Heart right ventricle (tissue), 16 donors: Measurements from ENCODE around the gene PUM1. TPM values are rescaled to one million over a fixed set of nuclear protein-coding genes. Genes with fewer than 3 reads are reported as not detected.

Experiments
- ATAC-seq, 8 donors: fragments of 200-7000 bp; cut with Tn5 transposase; one replicate each; pipeline ENCODE4 v1.9.1; 2020; ENCODE audit warnings: mild to moderate bottlenecking in 8 of 8, moderate library complexity in 8 of 8, moderate number of reproducible peaks in 1 of 8
- DNase-seq, 2 donors: peaks; one replicate each; pipeline ENCODE4 v3.0.0-alpha.2; 2020
- H3K27ac ChIP-seq, 10 donors: fragments of 200-600 bp; sonication (generic) in 2 of 10; one replicate each; pipeline versions ENCODE4 v1.5.0 to v1.8.0; 2020 to 2022; ENCODE audit warnings: mild to moderate bottlenecking in 3 of 10
- H3K27me3 ChIP-seq, 7 donors: fragments of 200-600 bp; one replicate each; pipeline ENCODE4 v1.8.0; 2021 to 2022; ENCODE audit warnings: mild to moderate bottlenecking in 2 of 7
- H3K36me3 ChIP-seq, 9 donors: fragments of 200-600 bp; sonication (generic) in 1 of 9; one replicate each; pipeline versions ENCODE4 v1.5.0 to v1.8.0; 2020 to 2022; ENCODE audit warnings: mild to moderate bottlenecking in 2 of 9
- H3K4me1 ChIP-seq, 9 donors: fragments of 200-600 bp; sonication (generic) in 1 of 9; one replicate each; pipeline versions ENCODE4 v1.5.0 to v1.8.0; 2020 to 2022; ENCODE audit warnings: mild to moderate bottlenecking in 4 of 9
- H3K4me3 ChIP-seq, 10 donors: fragments of 200-600 bp; sonication (generic) in 2 of 10; one replicate each; pipeline versions ENCODE4 v1.5.0 to v1.8.0; 2020 to 2022; ENCODE audit warnings: mild to moderate bottlenecking in 7 of 10, moderate library complexity in 2 of 10
- H3K9me3 ChIP-seq, 11 donors: fragments of 200-600 bp in 10 of 11; sonication (generic) in 2 of 11; one replicate each; pipeline versions ENCODE4 v1.5.0 to v1.8.0; 2013 to 2022; ENCODE audit warnings: mild to moderate bottlenecking in 2 of 11, control low read depth in 1 of 11, moderate library complexity in 1 of 11
- CTCF ChIP-seq, 9 donors: fragments of 200-600 bp; sonication (generic) in 2 of 9; IDR thresholded peaks; one replicate each; pipeline versions ENCODE4 v1.5.0 to v1.8.0; 2021 to 2022; ENCODE audit warnings: antibody characterized with exemption in 9 of 9, mild to moderate bottlenecking in 5 of 9, moderate library complexity in 1 of 9
- WGBS, 2 donors: extraction: QIAGEN DNeasy Blood & Tissue Kit; methylation state at CpG; one replicate each; pipeline ENCODE4 v1.1.7; 2013; ENCODE audit warnings: inconsistent platforms in 1 of 2; 5-methylcytosine and 5-hydroxymethylcytosine counted together
- intact Hi-C, 10 donors: fragments of 100-400 bp; cut with DNase I; formaldehyde crosslinking; loops; one replicate each; pipeline versions ENCODE4 v1.11.1 to v1.14.2; 2022
- polyA plus RNA-seq, 2 donors: library from polyadenylated mRNA; stranded (reverse); fragments of 200-250 nt; gene quantifications; one replicate each; pipeline ENCODE4 v1.2.3, GENCODE V29; 2013
- total RNA-seq, 10 donors: library from RNA; stranded (reverse); fragmentation: NEBNext Ultra II Directional in 3 of 10; extraction: Animal tissue kit (Norgen Biotek cat#: 25700) in 3 of 10; gene quantifications; one replicate each; pipeline versions ENCODE4 v1.2.1 to v1.2.4, GENCODE V29; 2021 to 2023
- donor health status: Arrhythmogenic right ventricular cardiomyopathy.
- donor health status: ischemic (EF 13 %, LVEDD 7.1; RV severe dilation, severe dysfunction).
- donor health status: healthy with polysubstance abuse.
- donor health status: DM: no; HTN: yes; CAD: no.
- donor health status: DM: no; HTN: no; CAD: no.
- donor health status: ischemic (EF 25% LVEDD 6.9; RV normal size, moderate dysfunction).
- donor health status: ischemic (EF 25% LVEDD 5.7; RV mildly dilated, moderate dysfunction).
- donor health status: healthy.
- donor health status: DM: yes; HTN: yes; CAD: no.
- donor health status: Ischemic cardiomyopathy.
- donor health status: ischemic (EF 35%, LVEDD 5.7; RV mildly dilated, moderate dysfunction).
- donor health status: nonischemic (EF 11% LVEDD 7.7; RV severe dilation, severe dysfunction).
- donor health status: DM: yes; HTN: yes; CAD: no.
- donor health status: PGD.
- donor health status: ischemic (EF 29% LVEDD 5.4; RV normal size, mild dysfunction).
- donor health status: nonischemic (EF 23%, LVEDD 6.1; RV moderate dilation, normal function).

PUM1 gene
- total and polyA plus RNA-seq, 12 donors: 13.5 to 91.2 (median 81.0) TPM

- H3K36me3 ChIP-seq: no peaks in the 10 kb centered on the region
- peaks cover 0 to 8% (median 0%) of the 10 kb centered on the region in 9 donors for H3K4me1 ChIP-seq
- TF ChIP-seq CTCF (IDR thresholded peaks at IDR 0.05): no peak
- ATAC-seq: no peak
- no peak overlapping the region for H3K27ac ChIP-seq
- WGBS, 2 donors: 54% methylated on average over 4 of the region's 4 CpGs
- H3K4me3 ChIP-seq: no peak overlapping the region
- no peaks in the 10 kb centered on the region for H3K27me3 ChIP-seq
- intact Hi-C loops: no loop called here
- no peaks in the 10 kb centered on the region for H3K9me3 ChIP-seq
- no peak for DNase-seq
These were observed 6.8 kb upstream of the PUM1 start for GRCh38 chr1:31072304-31072746.

GRCh38 chr1:31069392-31069791 is 3.9 kb upstream of the PUM1 start:
- Histone ChIP-seq H3K27ac (no peak overlapping the region), H3K9me3 (no peaks in the 10 kb centered on the region), H3K36me3 (no peaks in the 10 kb centered on the region), H3K4me1 (peaks cover 0 to 11% (median 0%) of the 10 kb centered on the region in 9 donors), H3K4me3 (no peak overlapping the region), H3K27me3 (no peaks in the 10 kb centered on the region)
- TF ChIP-seq CTCF (IDR thresholded peaks at IDR 0.05): no peak
- intact Hi-C loops: loop anchor here in 5 of 10 donors (10.0 kb wide), 3 partner anchors 55 to 105 kb away; no protein-coding TSS in a partner anchor
- 66 to 72% methylated on average over 9 of the region's 9 CpGs for WGBS, 2 donors
- DNase-seq: no peak
- no peak for ATAC-seq

- WGBS, 2 donors: 0 to 1% methylated on average over 19 of the region's 19 CpGs
- H3K36me3 ChIP-seq: peaks cover 0 to 10% (median 0%) of the 10 kb centered on the region in 9 donors
- DNase-seq (peak in 1 of 2 donors; percentile 23), ATAC-seq (peak in 6 of 8 donors; percentile 1 to 46 (median 24))
- no peak for TF ChIP-seq CTCF (IDR thresholded peaks at IDR 0.05)
- intact Hi-C loops: loop anchor here in 5 of 10 donors (10.0 kb wide), 3 partner anchors 50 to 100 kb away; no protein-coding TSS in a partner anchor
- H3K4me3 ChIP-seq: peak overlapping the region; percentile 46 to 78 (median 68)
- peak overlapping the region; percentile 79 to 97 (median 91) for H3K27ac ChIP-seq
- peaks cover 0 to 44% (median 40%) of the 10 kb centered on the region in 9 donors for H3K4me1 ChIP-seq
- H3K27me3 ChIP-seq: no peaks in the 10 kb centered on the region
- H3K9me3 ChIP-seq: no peaks in the 10 kb centered on the region
These were observed 703 bp downstream of the PUM1 start for GRCh38 chr1:31064718-31065309.

- H3K27me3 ChIP-seq: no peaks in the 10 kb centered on the region
- H3K4me3 ChIP-seq: peak overlapping the region; percentile 46 to 78 (median 68)
- no peaks in the 10 kb centered on the region for H3K9me3 ChIP-seq
- H3K4me1 ChIP-seq: peaks cover under 1 to 50% (median 42%) of the 10 kb centered on the region in 9 donors
- WGBS, 2 donors: 1 to 3% methylated on average over 8 of the region's 8 CpGs
- TF ChIP-seq CTCF (IDR thresholded peaks at IDR 0.05): no peak
- DNase-seq (no peak), ATAC-seq (no peak)
- intact Hi-C loops: loop anchor here in 5 of 10 donors (10.0 kb wide), 3 partner anchors 49 to 99 kb away; no protein-coding TSS in a partner anchor
- peak overlapping the region in 7 of 10 donors; percentile 79 to 97 (median 93) for H3K27ac ChIP-seq
- H3K36me3 ChIP-seq: peaks cover 0 to 12% (median under 1%) of the 10 kb centered on the region in 9 donors
These were observed 1.3 kb downstream of the PUM1 start for GRCh38 chr1:31064111-31064717.
